Activated naive CD4-positive, alpha-beta T cell treated with anti-CD3 and anti-CD28 coated beads, Interleukin-2, amount 10 ng/mL, durations not matched to agents 7 days and 5 days (primary cell): ENCODE measurements around the gene S1PR3.

Experiments
- CTCF ChIA-PET: fragments of 350-600 bp; sonication (Branson Sonifier 250); formaldehyde crosslinking; loops from one replicate; lab custom pipeline; 2021; ENCODE audit warnings: antibody characterized with exemption; lab: Charles Lee
- DNase-seq: peaks from one replicate; pipeline ENCODE4 v3.0.0-alpha.2; 2020
- H3K27ac Mint-ChIP-seq: one replicate; pipeline ENCODE4 v1.8.0; 2021; ENCODE audit warnings: mild to moderate bottlenecking, moderate library complexity, mixed read lengths
- H3K27me3 Mint-ChIP-seq: one replicate; pipeline ENCODE4 v1.8.0; 2021; ENCODE audit warnings: mild to moderate bottlenecking, mixed read lengths
- H3K36me3 Mint-ChIP-seq: one replicate; pipeline ENCODE4 v1.8.0; 2021; ENCODE audit warnings: mixed read lengths
- H3K4me1 Mint-ChIP-seq: one replicate; pipeline ENCODE4 v1.8.0; 2021; ENCODE audit warnings: mixed read lengths
- H3K4me3 Mint-ChIP-seq: one replicate; pipeline ENCODE4 v1.8.0; 2021; ENCODE audit warnings: mild to moderate bottlenecking, moderate library complexity, mixed read lengths
- H3K9me3 Mint-ChIP-seq: one replicate; pipeline ENCODE4 v1.8.0; 2021; ENCODE audit warnings: mixed read lengths

The S1PR3 gene

DNA sequence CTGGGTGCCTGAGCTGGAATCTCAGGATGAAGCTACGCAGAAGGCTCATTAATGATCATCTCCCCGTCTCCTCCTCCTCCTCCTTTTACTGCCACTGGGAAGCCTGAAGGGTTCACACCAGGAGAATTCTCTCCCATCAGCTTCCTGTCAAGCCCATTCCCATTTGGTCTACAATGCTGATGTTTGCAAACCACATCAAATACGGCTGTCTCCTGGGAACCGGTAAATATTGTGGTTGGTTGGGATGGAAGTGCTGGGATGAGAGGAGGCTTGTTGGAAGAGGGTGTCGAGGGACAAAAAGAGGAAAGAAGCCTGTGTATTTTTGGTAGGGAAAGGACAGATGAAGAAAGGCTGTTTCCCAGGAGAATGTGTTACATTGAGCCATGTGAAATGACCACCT is 13.2 kb upstream of the S1PR3 start:
- Mint-ChIP-seq H3K27ac (no peak overlapping the region), H3K36me3 (no peaks in the 10 kb centered on the region), H3K4me3 (no peak overlapping the region), H3K4me1 (no peaks in the 10 kb centered on the region), H3K9me3 (no peaks in the 10 kb centered on the region), H3K27me3 (peaks cover 18% of the 10 kb centered on the region)
- CTCF ChIA-PET, result no interaction called here
- DNase-seq, result no peak

DNA sequence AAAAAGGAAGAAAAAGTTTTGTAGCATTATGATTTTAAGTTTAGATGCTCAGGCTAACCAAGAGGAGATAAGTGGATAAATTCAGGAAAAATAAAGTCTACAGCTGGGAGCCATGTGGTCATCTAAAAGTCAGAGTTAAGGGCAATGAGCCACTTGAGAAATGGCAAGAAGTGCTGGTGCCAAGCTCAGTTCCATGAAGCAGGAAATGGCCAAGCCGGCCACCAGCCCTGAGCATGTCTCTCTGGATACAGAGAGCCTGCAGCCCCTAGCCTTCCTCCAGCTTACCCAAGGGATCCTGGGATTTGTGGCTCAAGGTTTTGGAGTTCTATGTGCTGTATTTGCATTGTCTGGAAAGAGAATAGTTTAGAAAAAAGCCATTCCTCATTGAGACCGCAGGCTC is 12.2 kb upstream of the S1PR3 start:
- H3K27ac Mint-ChIP-seq, result no peak overlapping the region
- DNase-seq, result no peak
- CTCF ChIA-PET, result no interaction called here

DNA sequence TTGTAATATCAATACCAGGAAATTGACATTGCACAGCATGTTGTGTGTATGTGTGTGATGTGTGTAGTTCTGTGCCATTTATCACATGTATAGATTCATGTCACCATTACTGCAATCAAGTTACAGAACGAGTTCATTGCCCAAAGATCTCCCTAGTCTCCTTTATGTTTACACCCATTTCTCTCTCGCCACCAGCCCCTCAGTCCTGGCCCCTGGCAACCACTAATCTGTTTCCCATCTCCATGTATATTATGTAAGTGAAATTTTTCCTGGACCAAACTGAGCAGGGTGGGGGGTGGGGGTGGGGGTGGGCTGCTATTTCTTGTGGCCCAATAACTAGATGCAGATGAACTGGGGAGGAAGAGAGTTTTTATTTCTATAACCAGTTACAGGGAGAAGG is 11.5 kb upstream of the S1PR3 start:
- no peaks in the 10 kb centered on the region for H3K36me3 Mint-ChIP-seq
- no peak overlapping the region for H3K4me3 Mint-ChIP-seq
- CTCF ChIA-PET, result no interaction called here
- no peaks in the 10 kb centered on the region for H3K9me3 Mint-ChIP-seq
- no peaks in the 10 kb centered on the region for H3K4me1 Mint-ChIP-seq
- peaks cover 26% of the 10 kb centered on the region for H3K27me3 Mint-ChIP-seq
- no peak overlapping the region for H3K27ac Mint-ChIP-seq
- no peak for DNase-seq

More for the DNA sequence above, 12.2 kb upstream of the S1PR3 start:
- H3K9me3 Mint-ChIP-seq, result no peaks in the 10 kb centered on the region
- no peak overlapping the region for H3K4me3 Mint-ChIP-seq
- no peaks in the 10 kb centered on the region for H3K4me1 Mint-ChIP-seq
- peaks cover 21% of the 10 kb centered on the region for H3K27me3 Mint-ChIP-seq
- H3K36me3 Mint-ChIP-seq, result no peaks in the 10 kb centered on the region

DNA sequence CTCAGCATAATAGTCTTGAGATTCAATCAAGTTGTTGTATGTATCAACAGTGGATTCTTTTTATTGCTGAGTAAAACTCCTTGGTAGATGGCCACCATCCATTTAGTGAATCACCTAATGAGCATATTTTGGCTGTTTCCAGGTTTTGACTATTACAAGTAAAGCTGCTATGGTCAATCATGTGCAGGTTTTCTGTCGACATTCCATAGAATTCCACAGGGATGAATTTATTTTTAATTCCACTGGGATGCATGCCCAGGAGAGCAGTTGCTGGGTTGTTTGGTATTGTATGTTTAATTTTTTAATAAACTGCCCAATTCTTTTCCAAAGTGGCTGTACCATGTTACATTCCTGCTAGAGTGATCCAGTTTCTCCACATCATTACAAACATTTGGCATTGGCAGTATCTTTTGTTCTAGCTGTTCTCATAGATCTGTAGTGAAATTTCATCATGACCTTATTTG is 10.5 kb upstream of the S1PR3 start:
- H3K27me3 Mint-ChIP-seq, result peaks cover 26% of the 10 kb centered on the region
- no peak overlapping the region for H3K27ac Mint-ChIP-seq
- no peaks in the 10 kb centered on the region for H3K9me3 Mint-ChIP-seq
- H3K4me1 Mint-ChIP-seq, result no peaks in the 10 kb centered on the region
- DNase-seq, result no peak
- H3K4me3 Mint-ChIP-seq, result no peak overlapping the region
- CTCF ChIA-PET, result no interaction called here
- no peaks in the 10 kb centered on the region for H3K36me3 Mint-ChIP-seq

DNA sequence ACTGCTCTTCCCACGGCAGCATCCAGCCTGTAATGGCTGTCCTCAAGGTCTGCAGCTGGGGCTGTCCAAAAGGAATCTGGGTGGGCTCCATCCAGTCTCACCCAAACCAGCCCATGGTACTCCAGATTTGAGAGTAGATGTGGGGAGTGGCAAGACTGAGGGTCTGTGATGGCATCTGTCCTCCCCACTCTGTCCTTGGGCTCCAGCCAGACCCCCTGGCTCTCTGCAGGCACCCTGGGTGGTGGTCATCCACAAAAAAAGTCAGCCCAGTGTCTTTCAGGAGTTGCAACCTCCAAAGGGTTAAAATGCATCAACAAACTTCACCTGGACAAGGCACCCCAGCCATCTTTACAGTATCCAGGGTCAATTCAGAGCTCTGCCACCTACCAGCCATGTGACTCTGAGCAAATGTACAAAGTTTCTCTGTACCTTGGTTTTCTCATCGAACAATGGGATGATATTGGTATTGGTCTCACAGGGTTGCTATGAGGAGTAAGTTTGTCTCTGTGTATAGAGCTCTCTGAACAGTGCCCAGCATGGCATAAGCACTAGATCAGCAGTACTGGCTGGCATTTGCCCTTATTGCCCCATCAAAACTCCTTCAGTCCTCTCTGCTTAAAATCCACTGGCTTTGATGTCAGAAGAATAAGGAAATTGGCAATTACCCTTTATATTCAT is 7.3 kb upstream of the S1PR3 start:
- H3K36me3 Mint-ChIP-seq, result no peaks in the 10 kb centered on the region
- no peaks in the 10 kb centered on the region for H3K9me3 Mint-ChIP-seq
- CTCF ChIA-PET, result no interaction called here
- DNase-seq, result no peak
- H3K27ac Mint-ChIP-seq, result no peak overlapping the region
- H3K4me1 Mint-ChIP-seq, result peaks cover 2% of the 10 kb centered on the region
- peaks cover 19% of the 10 kb centered on the region for H3K27me3 Mint-ChIP-seq
- H3K4me3 Mint-ChIP-seq, result no peak overlapping the region

DNA sequence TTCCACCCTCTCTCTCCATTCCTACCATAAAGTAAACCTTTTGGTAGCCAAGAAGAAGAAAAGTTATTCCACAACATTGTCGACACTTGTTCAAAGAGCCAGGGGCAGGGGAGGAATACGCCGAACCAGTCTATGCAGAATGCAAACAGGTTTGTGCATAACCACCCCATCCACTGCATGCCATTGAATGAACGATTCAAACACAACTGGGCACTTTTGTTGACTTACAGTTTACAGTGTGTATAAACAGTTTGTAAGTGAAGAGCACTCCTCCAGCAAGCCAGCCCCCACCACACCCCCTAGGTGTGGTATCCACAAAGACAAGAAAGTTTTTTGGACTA is 6.8 kb upstream of the S1PR3 start:
- no peak for DNase-seq
- no peaks in the 10 kb centered on the region for H3K36me3 Mint-ChIP-seq
- no peaks in the 10 kb centered on the region for H3K9me3 Mint-ChIP-seq
- H3K27ac Mint-ChIP-seq, result no peak overlapping the region
- CTCF ChIA-PET, result no interaction called here
- peaks cover 8% of the 10 kb centered on the region for H3K4me1 Mint-ChIP-seq
- H3K4me3 Mint-ChIP-seq, result no peak overlapping the region
- peaks cover 24% of the 10 kb centered on the region for H3K27me3 Mint-ChIP-seq

DNA sequence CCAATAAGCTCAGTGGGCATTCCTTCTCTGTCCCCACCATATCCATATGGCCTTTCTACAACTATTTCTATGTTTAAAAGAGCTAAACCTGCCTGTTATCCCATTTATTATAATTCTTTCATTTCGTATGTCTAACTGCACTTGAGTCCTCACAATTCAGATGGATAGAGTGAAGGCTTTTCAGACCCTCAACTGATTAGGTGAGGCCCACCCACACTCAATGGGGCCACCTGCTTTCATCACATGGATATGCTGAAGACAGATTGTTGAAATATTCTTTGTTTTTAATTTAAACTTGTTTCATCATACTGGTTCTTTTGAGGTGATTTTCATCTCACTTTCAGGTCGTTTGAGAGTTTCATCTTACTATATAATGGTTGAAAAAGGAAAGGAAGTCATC is 5.7 kb upstream of the S1PR3 start:
- H3K9me3 Mint-ChIP-seq, result no peaks in the 10 kb centered on the region
- no peak overlapping the region for H3K4me3 Mint-ChIP-seq
- no peak for DNase-seq
- peaks cover 35% of the 10 kb centered on the region for H3K27me3 Mint-ChIP-seq
- H3K27ac Mint-ChIP-seq, result no peak overlapping the region
- no peaks in the 10 kb centered on the region for H3K36me3 Mint-ChIP-seq
- H3K4me1 Mint-ChIP-seq, result peaks cover 13% of the 10 kb centered on the region
- CTCF ChIA-PET, result no interaction called here

DNA sequence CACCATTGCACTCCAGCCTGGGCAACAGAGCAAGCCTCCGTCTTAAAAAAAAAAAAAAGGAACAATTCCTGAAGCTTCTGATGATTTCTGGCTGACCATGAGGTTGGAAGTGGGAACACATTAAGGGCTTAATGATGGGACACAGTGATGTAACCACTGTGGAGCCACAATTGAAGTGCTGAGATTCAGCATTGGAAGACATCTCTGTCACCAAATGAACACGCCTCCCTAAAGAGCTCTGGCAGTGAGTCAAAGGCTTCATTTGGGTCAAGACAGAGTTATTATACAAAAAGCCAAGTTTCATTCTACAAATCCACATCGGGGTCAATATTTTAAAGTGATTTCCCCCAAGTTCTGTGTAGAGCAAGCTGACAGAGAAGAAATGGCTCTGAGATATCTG is 4.5 kb upstream of the S1PR3 start:
- CTCF ChIA-PET, result no interaction called here
- H3K27ac Mint-ChIP-seq, result no peak overlapping the region
- no peak overlapping the region for H3K4me3 Mint-ChIP-seq
- peaks cover 47% of the 10 kb centered on the region for H3K27me3 Mint-ChIP-seq
- DNase-seq, result no peak
- no peaks in the 10 kb centered on the region for H3K9me3 Mint-ChIP-seq
- peaks cover 15% of the 10 kb centered on the region for H3K4me1 Mint-ChIP-seq
- H3K36me3 Mint-ChIP-seq, result no peaks in the 10 kb centered on the region

DNA sequence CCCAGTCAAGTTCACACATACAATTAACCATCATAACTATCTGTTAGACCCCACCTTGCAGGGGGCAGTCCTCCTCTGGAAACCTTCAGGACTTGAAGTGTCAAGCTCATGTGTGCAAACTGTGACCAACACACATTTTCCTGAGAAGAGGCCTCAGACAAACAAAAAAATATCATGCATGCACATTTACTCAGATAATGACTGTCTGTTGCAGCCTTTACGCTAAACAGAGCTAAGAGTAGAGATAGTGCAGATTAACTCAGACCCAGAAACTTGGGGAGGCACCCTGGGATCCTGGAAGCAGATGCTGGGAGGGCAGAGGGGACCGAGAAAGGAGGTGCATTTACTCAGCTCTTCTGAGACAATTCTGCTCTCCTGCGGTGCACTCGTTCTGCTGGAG is 3.6 kb upstream of the S1PR3 start:
- H3K4me3 Mint-ChIP-seq, result no peak overlapping the region

DNA sequence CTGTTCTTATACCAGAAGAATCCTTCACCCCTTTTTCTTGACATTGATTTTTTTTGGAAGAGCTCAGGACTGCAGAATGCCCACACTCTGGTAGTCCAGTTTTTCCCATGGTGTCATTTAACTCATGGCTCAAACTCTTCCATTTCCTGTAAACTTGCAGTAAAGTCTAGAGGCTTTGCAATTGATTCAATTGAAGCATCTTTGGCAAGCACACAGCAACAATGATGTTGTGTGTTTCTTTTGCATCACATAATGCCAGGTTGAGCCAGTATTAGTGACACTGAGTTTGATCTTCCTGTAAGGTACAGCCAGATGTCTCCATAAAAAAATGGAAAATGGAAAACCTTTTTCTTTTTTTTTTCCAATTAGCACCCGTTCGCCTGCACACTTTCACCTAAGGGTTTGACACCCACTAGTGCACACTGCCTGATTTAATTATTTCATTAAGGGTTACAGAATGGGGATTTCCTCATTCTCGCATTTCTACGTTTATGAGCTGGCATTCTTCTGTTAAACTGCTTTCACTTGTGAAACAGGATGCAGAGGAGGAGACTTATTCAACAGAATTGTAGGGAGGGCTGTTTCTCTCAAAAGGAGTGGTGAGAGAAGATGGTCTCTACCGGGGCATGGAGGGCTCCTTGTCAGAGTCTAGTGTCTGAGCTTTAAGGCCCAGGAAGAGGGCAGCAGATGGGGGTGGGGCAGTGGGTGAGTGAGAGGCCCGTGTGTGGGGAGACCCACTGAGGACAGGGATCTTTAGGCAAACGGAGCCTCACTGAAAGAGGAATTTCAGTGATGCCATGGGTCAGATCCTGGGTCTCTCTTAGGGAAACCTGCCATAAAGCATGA is 2.2 kb upstream of the S1PR3 start:
- Mint-ChIP-seq H3K9me3 (no peaks in the 10 kb centered on the region), H3K4me3 (no peak overlapping the region), H3K27me3 (peaks cover 66% of the 10 kb centered on the region), H3K36me3 (no peaks in the 10 kb centered on the region), H3K4me1 (peaks cover 19% of the 10 kb centered on the region), H3K27ac (no peak overlapping the region)
- no peak for DNase-seq
- CTCF ChIA-PET, result no interaction called here

More for the DNA sequence above, 3.6 kb upstream of the S1PR3 start:
- Mint-ChIP-seq H3K27me3 (peaks cover 56% of the 10 kb centered on the region), H3K4me1 (peaks cover 19% of the 10 kb centered on the region), H3K9me3 (no peaks in the 10 kb centered on the region), H3K27ac (no peak overlapping the region), H3K36me3 (no peaks in the 10 kb centered on the region)
- CTCF ChIA-PET, result no interaction called here
- DNase-seq, result no peak

DNA sequence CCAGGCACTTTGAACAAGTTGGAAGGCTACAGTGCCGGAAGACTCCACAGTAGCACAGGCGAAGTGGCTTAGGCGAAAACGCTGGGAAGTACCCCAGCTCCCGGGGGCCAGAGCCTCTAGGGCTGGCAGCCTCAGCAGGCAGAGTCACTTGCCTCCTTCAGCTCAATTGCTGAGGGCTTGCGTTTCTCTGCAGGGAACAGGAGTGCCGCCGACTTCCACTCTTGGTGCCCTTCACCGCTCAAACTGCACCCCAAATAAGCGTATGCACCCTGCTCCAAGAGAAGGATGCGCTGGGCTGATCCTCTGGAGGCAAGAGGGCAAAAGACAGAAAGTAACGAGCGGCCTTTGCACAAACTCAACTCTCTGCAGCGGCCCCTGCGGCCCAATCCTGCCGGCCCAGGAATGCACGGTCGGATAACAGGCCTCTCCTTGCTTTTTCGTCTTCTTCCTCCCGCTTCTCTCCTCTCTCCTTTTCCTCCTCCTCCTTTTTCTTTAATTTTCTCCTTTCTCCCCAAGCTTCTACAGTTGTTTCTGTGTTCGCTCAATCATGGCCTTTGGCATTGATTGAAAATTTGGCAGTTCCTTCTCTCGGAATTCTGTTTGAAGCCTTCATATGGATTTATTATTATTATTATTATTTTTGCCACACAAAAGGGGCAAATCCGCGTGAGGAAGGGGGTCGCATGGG is 1.1 kb upstream of the S1PR3 start:
- Mint-ChIP-seq H3K27me3 (peaks cover 68% of the 10 kb centered on the region), H3K9me3 (no peaks in the 10 kb centered on the region), H3K36me3 (no peaks in the 10 kb centered on the region), H3K4me3 (no peak overlapping the region), H3K27ac (no peak overlapping the region), H3K4me1 (peaks cover 19% of the 10 kb centered on the region)
- DNase-seq, result no peak
- CTCF ChIA-PET, result interaction anchor here (1.2 kb wide), 1 partner anchor 289 kb away, joined by 4 read pairs; no protein-coding TSS in a partner anchor

DNA sequence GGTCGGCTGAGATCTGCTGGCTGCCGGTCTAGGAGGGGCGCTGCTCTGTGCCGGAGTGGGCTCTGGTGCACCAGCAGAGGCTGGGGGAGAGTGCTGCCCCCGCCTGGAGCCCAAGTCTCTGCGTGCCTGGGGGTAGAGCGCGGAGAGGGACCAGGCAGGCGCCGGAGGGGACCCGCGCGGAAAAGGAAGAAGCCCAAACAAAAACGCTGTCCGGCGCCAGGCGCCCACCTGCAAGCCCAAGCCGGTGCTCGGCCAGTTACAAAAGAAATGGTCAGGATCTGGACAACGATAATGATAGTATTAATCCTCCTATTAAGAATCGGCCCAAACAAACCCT is 571 bp upstream of the S1PR3 start:
- Mint-ChIP-seq H3K27me3 (peaks cover 68% of the 10 kb centered on the region), H3K4me1 (peaks cover 19% of the 10 kb centered on the region), H3K36me3 (no peaks in the 10 kb centered on the region), H3K4me3 (no peak overlapping the region), H3K9me3 (no peaks in the 10 kb centered on the region), H3K27ac (no peak overlapping the region)
- DNase-seq, result no peak
- CTCF ChIA-PET, result interaction anchor here (1.2 kb wide), 1 partner anchor 288 kb away, joined by 4 read pairs; no protein-coding TSS in a partner anchor

DNA sequence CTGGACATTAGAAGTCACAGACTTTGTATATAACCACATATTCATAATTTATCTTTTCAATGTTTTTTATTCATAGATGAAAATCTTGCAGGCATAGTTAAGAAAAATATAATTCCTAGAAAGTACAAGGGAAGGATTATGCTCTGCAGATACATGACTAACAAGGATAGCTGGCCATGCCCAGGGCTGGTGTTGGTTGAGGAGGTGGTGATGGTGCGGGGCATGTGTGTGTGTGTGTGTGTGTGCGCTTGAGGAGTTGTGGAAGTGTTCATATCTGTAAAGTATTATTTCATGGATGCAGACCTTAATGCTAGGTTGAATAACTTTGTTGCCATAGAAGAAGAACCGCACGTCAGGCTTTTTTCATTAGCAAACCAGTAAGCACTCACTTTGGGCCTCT is 1.3 kb downstream of the S1PR3 start:
- CTCF ChIA-PET, result interaction anchor here (1.4 kb wide), 1 partner anchor 8 kb away, joined by 3 read pairs; no protein-coding TSS in a partner anchor
- Mint-ChIP-seq H3K27ac (no peak overlapping the region), H3K4me3 (no peak overlapping the region), H3K36me3 (no peaks in the 10 kb centered on the region), H3K4me1 (peaks cover 19% of the 10 kb centered on the region), H3K9me3 (no peaks in the 10 kb centered on the region), H3K27me3 (peaks cover 65% of the 10 kb centered on the region)
- DNase-seq, result no peak

DNA sequence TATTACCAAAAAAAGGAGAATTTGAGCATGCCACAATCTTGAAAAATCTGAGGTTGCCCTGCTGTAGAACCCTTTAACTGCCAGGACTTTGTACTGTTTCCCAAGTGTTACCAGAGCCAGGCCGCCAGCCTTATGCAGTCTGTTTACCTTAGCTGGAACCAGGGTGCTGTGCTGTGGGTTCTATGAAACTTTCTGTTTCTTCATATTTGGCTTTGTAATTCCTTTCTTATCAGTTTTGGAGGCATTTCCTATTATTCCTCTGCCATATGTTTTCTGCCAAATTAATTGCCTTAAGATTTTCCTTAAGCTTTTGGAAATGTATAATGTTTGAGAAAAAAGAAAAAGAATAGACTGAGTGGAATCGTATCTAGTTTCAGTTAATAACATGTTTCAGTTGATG is 2.1 kb downstream of the S1PR3 start:
- Mint-ChIP-seq H3K9me3 (no peaks in the 10 kb centered on the region), H3K27me3 (peaks cover 64% of the 10 kb centered on the region)

More for the DNA sequence above, 2.1 kb downstream of the S1PR3 start:
- DNase-seq, result no peak
- no peaks in the 10 kb centered on the region for H3K36me3 Mint-ChIP-seq
- no peak overlapping the region for H3K27ac Mint-ChIP-seq
- CTCF ChIA-PET, result no interaction called here
- no peak overlapping the region for H3K4me3 Mint-ChIP-seq
- peaks cover 19% of the 10 kb centered on the region for H3K4me1 Mint-ChIP-seq
